Measurements from ENCODE around the gene SPTLC2.
"Not testable (repeated sequence)": the region's sequence is repeated elsewhere in the genome, so short reads cannot be mapped to it uniquely, and the experiment has no call there.

Gene SPTLC2

DNA sequence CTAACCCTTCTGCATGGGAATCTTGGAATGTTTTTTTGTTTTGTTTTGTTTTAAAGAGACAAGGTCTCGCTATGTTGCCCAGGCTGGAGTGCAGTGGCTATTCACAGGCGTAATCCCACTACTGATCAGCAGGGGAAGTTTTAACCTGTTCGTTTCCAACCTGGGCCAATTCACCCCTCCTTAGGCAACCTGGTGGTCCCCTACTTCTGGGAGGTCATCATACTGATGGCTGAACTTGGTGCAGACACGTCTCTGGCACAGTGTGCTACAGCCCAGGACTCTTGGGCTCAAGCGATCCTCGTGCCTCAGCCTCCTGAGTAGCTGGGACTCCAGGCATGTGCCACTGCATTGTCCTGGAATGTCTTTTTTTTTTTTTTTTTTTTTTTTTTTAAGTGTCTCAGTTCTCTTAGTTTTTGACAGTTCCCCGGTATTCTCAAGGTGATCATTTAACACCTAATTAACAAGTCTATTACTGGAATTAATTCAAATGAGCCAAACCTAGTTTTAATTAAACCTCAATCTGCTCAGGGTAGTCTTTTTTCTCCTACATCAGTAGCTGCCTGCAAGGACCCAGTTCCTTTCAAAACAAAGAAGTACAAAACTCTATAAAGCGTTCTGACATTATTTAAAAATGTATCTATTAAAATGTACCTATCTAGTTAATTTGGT is 68.8 kb downstream of the SPTLC2 start:
- peak; percentile 20 for DNase-seq (ENCODE audit: low spot score)

DNA sequence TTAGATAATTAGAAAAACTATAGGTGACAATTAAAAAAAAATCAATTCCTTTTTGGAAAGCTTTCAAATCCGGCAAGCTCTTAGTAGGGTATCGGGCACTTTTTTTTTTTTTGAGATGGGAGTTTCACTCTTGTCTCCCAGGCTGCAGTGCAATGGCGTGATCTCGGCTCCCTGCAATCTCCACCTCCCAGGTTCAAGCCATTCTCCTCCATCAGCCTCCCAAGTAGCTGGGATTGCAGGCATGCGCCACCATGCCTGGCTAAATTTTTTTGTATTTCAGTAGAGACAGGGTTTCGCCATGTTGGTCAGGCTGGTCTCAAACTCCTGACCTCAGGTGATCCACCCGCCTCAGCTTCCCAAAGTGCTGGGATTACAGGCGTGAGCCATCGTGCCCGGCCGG is 71.3 kb downstream of the SPTLC2 start:
- DNase-seq (ENCODE audit: low spot score): not testable (repeated sequence)

DNA sequence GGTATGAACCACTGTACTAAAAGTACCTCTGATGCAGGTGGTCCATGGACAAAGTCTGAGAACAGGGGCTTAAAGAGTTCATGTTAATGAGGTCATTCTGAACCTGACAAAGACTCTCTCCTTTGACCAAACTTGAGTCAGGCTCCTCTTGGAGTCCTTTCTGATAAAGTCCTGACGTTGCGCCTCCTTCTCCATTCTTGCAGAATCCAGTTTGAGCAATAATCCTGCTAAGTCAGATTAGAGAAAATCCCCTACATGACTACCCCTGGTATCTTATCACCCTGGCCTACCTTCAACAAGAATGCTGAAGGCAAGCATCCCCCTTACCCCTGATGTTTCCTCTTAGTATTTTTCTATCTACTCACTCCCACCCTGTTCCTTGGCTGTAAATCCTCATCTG is 71.9 kb downstream of the SPTLC2 start:
- DNase-seq (ENCODE audit: low spot score): no peak

DNA sequence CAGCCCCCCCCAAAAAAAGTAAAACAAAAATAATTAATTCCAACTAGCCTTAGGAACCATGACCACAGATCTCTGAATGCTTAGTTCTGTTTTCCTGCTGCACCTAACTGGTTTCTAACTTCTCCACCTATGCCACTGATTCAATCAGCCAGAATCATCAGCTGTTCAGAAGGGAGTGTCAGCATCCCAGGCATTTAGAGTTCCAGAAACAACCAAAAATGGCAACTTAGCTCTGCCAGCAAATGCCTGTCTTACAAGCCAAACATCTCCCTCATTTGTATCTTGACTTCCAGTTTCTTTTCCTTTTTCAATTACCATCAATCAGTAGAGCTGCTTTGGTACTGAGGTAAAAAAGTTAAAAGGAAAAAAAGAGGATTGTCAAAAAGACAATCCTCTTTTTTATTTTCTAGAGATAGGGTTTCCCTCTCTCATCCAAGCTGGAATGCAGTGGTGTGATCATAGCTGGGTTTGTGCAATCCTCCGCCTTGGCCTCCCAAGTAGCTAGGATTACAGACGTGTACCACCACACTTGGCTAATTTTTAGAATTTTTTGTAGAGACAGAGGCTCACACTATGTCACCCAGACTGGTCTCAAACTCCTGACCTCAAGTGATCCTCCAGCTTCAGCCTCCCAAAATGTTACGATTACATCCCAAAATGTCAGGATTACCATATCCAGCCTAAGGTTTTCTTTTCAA is 72.7 kb downstream of the SPTLC2 start:
- no peak for DNase-seq (ENCODE audit: low spot score)

DNA sequence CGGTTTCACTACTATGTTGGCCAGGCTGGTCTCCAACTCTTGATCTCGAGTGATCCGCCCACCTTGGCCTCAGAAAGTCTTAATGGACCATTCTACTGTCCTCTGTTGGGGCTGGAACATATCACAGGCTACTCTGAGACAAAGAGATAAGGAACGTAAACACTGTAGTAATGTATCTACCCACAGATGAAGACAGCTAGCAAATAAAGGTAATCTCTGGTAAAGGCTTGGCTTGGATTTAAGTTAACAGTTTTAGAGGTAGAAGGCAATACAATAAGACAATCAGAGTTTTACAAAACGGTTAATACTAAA is 73.2 kb downstream of the SPTLC2 start:
- DNase-seq (ENCODE audit: low spot score): no peak

DNA sequence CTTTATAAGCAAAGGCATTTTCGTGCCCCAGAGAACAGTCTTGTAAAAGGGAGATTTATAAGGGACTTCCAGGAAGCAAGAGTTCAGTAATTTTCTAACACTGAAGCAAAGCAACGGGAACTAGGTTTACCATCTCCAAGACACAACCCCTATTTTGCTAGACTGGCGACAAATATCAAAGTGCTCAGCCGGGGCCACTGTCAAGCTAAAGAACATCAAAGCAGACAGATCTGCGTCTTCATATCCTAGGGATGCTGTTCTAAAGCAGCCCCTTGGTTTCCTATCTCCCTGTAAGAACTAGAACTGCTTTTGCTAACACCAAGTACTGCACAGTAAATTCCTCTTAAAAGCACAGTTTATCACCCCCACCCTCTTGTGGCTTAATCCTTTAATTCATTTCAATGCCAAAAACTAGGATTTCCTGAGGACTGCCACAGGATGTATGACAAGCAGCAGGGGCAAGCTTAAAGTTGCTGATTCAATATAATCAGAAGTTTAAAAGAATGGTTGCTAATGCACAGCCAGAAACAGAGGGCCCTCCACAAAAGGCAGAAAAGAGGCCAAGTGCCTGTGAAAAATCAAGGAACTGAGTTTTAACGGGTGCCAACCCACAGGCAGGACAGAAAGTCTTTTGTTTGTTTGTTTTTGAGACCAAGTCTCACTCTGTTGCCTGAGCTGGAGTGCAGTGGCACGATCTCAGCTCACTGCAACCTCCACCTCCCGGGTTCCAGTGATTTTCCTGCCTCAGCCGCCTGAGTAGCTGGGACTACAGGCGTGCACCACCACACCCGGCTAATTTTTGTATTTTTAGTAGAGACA is 73.8 kb downstream of the SPTLC2 start:
- DNase-seq (ENCODE audit: low spot score): peak; percentile 43

DNA sequence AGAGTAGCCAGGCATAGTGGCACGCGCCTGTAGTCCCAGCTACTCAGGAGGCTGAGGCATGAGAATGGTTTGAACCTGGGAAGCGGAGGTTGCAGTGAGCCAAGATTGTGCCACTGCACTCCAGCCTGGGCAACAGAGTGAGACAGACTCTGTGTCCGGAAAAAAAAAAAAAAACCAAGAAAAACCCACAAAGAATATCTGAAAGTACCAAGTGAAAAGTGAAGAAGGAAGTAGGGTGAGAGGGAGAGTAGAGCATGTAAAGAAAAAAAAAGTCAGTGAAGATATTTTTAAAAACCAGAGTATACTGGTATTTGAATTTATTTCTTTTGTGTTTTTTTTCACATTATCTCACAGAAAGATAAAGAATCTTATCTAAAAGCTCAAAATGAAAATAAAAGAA is 74.5 kb downstream of the SPTLC2 start:
- peak; percentile 24 for DNase-seq (ENCODE audit: low spot score)

DNA sequence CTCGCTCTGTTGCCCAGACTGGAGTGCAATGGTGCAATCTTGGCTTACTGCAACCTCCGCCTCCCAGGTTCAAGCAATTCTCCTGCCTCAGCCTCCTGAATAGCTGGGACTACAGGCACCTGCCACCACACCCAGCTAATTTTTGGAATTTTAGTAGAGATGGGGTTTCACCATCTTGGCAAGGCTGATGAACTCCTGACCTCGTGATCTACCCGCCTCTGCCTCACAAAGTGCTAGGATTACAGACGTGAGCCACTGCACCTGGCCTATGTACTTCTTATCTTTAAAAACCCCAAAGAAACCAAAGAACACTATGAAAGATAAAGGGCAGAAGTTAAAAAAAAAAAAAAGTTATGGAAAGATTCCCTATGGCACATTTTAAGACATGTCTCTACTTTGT is 79.5 kb downstream of the SPTLC2 start:
- DNase-seq (ENCODE audit: low spot score): not testable (repeated sequence)

DNA sequence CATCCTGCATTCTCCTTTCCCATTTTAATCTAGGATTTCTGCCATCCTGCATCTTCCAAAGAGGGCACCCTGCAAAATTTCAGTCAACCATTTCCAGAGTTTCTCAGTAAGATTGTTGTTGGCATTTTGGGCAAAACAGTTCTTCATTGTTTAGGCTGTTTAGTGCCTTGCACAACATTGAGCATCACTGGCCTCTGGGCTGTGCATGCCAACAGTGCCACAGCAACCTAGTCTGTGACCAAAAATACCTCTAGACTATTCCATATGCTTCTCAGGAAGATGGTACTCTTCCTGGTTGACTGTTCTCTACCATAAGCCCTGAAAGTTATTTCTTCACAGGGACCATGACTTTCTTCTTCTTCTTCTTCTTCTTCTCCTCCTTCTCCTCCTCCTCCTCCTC is 85.4 kb downstream of the SPTLC2 start:
- DNase-seq (ENCODE audit: low spot score): no peak

DNA sequence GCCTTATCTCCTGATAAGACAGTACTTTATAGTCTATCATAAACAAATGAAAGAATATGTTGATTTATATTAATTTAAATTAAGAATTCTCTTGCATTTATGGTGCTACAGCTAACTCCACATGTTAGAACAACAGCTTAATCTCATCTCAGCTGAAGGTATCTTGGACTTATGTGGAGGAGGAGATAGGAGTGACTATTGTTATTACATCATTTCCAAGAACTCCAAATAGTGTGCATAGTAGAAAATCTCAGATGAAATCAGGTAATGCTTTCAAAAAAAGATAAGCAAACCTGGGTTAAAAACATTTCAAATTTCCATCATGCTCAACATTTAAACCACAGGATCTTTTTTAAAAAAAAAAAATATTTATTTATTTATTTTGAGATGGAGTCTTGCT is 86.5 kb downstream of the SPTLC2 start:
- DNase-seq (ENCODE audit: low spot score): no peak

DNA sequence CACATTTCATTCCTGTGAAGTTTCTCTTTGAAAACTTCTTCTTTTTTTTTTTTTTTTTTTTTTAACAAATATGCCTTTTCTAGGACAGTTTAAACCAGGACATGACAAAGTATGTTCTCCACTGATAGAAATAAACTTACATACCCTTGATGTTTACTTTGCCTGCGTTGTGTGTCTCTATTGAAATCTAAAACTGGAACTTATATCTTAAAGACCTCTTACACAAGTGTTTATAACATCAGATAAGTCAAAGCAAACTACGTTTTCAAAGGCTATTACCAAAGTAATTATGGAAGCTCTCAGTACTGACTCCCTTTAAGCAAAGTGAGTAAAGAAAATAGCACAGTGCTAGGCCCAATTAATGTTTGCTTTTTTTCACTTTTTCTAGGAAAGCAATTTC is 87.2 kb downstream of the SPTLC2 start:
- no peak for DNase-seq (ENCODE audit: low spot score)

DNA sequence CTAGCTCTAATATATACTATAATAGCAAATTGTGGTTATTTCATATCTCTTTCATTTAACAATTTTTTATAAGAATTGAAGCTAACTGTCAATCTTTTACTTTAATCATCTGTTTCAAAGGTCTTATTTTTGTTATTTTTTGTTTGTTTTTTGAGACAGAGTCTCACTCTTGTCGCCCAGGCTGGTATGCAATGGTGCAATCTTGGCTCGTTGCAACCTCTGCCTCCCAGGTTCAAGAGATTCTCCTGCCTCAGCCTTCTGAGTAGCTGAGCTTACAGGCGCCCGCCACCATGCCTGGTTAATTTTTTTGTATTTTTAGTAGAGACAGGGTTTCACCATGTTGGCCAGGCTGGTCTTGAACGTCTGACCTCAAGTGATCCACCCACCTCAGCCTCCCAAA is 87.7 kb downstream of the SPTLC2 start:
- DNase-seq (ENCODE audit: low spot score): not testable (repeated sequence)

DNA sequence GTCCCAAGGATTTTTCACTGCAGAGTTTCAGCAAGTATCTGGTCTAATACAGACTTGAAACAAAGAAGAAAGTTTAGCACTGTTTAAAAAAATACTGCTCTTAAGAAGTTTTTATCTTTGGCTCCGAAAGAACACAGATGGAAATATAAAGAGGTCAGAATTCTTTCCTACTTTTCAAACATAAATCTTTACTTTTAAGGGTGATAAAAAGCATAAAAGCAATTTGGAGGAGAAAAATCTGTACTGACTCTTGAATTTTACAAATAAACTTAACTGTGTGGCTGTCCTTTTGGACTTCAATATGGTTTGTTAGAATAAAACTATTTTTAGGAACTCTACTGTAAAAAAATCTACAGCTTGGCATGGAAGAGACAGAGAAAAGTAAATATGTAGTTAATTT is 90.2 kb downstream of the SPTLC2 start:
- DNase-seq (ENCODE audit: low spot score): no peak

DNA sequence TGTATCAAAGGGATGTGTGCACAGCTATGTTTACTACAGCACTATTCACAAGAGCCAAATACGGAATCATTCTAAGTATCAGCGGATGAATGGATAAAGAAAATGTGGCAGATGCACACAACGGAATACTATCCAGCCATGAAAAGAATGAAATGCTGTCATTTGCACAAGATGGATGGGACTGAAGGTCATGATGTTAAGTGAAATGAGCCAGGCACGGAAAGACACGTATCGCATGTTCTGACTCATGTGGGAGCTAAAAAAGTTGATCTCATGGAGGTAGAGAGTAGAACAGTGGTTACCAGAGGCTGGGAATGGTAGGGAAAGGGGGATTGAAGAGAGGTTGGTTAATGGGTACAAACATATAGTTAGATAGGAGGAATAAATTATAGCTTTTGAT is 91.9 kb downstream of the SPTLC2 start:
- DNase-seq (ENCODE audit: low spot score): no peak

DNA sequence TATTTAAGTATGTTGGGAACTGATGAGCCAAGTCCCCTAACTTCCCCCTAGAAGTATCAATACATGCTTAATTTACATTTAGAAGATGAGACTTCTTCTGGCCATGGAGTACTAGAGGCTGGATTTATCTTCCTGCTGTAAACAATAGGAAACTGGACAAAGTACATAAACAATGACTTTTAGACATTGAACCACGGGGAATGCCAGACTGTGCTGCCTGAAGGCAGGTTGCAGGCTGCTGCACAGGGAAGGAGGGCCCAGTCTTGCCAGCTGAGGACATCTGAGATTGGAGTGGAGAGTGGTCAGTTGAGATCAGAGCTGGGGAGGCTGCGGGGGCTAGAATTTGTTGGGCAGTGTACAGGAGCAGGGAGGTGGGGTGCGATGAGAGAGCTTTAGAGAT is 93.3 kb downstream of the SPTLC2 start:
- no peak for DNase-seq (ENCODE audit: low spot score)

DNA sequence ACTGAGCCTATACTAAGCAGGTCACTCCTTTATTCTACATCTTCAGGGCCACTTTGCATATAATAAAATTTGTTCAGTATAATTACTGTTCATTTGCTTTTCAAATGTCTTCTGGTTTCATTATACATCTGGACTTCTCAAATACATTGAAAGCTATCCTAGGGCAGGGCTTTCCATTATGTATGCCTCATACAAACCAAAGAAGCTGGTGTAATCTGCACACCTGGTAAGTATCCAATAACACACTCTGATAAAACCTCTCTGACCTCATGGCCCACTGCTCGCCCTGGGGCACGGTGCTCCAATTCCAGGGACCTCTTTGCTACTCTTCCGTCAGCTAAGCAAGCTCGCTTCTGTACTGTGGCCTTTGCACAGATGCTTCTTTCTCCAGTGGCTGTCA is 95.9 kb downstream of the SPTLC2 start:
- DNase-seq (ENCODE audit: low spot score): no peak

DNA sequence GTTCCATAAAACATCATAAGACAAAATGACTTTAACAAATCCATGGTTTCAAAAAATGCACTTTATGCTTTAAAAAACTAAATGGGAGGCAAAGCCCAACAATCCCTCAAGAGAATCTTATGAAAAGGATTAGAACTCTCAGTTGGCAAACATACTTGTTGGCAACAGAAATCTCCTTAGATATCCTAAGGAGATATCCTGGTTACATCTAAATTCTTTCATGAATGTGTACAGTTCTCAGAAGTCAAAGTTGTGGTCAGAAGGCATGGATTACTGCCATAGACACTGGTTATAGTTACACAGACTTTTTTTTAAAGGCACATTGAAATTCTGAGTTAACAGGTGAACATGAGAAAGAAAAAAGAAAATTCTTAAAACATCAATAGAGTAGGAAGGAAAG is 100.3 kb downstream of the SPTLC2 start:
- DNase-seq (ENCODE audit: low spot score): no peak

DNA sequence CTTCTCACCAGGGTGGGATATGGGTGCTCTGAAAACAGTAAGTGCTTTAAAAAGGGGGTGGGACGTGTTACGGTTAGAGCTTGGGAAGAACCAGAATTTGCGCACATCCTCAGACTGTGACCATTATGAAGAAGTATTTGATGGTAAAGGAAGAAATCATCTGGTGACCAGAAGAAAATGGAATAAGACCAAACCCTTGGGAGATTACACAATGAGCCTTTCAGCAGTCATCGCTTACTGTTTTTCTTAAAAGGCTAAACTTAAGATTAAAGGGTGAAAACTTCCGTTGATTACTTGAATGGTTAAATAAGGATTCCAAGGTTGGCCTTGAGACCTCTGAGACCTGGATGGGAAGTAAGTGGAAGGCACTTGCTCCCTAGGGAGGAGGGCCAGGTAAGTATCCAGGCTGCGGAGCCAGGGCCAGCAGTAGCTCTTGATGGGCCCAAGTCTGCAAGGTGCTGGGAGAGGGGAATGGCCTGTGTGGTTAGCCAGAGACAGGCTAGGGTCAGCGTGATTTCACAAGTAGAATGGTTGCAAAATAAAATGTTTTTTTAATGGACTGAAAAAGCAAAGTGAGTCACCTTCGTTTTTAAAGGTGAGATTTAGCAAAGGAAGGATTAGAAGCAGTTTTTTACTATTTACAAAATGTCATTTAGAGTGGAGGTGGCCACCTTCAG is 104.8 kb downstream of the SPTLC2 start:
- DNase-seq (ENCODE audit: low spot score): no peak

DNA sequence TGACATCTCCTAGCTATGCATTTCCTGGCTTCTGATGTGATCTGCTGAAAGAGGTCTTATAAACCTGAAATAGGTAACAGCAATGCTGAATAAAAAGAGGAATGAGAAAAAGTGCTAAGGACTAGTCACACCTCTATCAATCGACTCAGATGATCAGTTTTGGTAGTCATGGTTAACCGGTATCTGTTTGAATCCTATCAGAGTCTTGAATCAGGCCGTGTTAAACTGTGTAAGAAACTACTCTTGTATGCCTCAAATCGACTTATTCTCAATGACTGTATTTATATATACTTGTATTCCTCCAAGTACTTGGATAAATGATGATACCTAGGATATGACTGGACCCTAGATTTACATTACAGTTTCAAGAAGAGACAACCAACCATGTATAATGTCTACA is 107.1 kb downstream of the SPTLC2 start:
- DNase-seq (ENCODE audit: low spot score): no peak

DNA sequence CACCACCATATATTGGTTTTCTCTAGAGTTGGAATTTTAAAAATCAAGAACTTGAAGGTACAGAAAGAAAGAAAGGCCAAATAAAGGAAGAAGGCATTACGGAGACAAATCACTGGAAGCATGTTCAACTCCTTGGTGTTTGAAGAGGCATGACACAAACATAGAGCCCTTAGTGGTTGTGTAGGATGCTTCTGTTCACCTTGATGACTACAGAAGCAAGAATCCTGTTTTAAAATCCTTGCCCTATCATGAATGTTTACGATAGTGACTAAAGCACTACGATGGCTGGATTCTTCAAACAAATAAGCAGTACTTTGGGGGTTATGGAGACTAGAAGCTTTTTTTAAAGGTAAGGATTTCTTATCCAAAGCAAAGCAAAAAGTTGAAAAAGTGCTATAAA is 107.6 kb downstream of the SPTLC2 start:
- DNase-seq (ENCODE audit: low spot score): no peak

DNA sequence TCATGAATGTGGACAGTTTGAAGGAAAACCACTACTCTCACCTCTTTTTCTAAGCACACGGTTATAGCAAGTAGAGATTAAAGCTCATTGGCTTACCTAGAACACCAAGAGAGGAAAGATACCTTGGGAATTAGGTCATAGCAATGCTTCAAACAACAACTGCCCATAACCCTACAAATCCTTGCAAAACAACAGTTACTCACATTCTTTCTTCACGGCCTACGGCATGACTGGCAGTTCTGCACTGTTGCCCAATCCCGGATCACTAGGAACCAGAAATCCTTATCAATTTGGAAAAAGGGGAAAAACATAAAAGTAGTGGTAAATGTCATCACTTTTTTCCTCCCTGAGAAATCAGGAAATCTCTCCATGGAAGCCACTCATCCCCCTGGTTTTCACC is 108.2 kb downstream of the SPTLC2 start:
- no peak for DNase-seq (ENCODE audit: low spot score)

DNA sequence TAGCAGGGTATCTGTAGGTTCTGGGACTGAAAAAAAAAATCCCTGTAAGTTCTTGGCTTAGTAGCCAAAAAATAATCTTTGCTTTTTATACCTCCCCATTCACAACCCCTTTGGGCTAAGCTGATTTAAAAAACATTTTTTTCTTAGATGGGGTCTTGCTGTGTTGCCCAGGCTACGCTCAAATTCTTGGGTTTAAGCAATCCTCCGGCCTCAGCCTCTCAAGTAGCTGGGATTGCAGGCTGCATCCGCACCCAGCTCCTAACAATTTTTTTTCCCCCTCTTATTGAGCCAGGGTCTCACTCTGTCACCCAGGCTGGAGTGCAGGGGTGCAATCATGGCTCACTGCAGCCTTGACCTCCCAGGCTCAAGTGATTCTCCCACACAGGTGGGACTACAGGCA is 108.7 kb downstream of the SPTLC2 start:
- DNase-seq (ENCODE audit: low spot score): no peak

DNA sequence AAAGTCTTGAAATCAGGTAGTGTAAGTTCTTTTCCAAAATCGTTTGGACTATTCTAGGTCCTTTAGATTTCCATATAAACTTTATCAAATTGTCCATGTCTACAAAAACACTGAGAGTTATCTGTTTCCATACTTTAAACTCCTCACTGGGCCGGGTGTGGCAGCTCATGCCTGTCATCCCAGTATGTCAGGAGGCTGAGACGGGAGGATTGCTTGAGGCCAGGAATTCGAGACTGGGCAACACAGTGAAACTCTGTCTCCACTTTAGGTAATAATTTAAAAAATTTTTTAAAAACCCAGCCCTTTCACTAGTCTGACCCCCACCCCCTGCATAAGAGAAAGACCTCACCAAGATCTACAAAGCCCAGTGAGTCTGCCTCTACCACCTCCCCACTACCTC is 111.4 kb downstream of the SPTLC2 start:
- no peak for DNase-seq (ENCODE audit: low spot score)

All from NAMALWA (cell line).